Choroid plexus epithelial cell (primary cell): ENCODE data around the gene SUSD5.
"Not testable (repeated sequence)": the region's sequence is repeated elsewhere in the genome, so short reads cannot be mapped to it uniquely, and the experiment has no call there.

ENCODE experiments used
- DNase-seq: peaks from one replicate; pipeline ENCODE4 v3.0.0-alpha.2; 2010; ENCODE audit warnings: low read depth
- H3K4me3 ChIP-seq: 2 replicates; pipeline ENCODE4 v1.5.1; 2011; ENCODE audit warnings: low read depth, mild to moderate bottlenecking, control low read depth, low read length, moderate library complexity
- TF ChIP-seq, protein P1 (sequence below): conservative IDR thresholded peaks from 2 replicates; pipeline ENCODE4 v1.5.1; 2011; ENCODE audit warnings: low read depth, mild to moderate bottlenecking, control low read depth, inconsistent platforms, low read length, moderate library complexity

SUSD5 gene

DNA sequence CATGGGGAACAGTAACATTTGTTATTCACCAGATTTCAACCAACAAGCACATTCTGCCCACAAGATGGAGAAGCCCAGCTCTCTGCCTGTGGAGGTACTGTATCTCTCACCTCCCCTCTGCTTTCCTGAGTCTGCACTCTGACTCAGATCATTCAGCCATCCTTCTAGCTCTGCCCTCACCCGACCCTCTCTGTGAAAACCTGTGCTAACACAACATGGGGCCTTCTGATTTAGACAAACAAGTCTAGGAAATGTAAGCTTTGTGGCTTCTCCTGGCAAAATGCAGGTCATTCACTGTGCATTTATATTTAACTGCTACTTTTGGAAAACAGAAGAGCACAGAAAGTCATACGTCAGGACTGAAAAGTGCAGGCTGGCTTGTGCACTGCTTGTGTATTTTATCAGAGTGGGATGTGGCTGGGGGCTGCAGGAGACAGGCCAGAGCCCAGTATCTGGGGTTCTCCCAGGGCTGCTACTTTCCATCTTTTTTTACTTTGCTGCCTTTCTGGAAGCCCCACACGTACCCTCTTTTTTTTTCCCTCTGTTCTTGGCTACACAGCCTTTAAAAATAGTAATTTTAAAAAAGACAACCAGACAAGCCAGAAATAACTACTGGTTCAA lies 50.8 kb downstream of the SUSD5 start:
- DNase-seq, result peak; percentile 85
- TF ChIP-seq, protein P1, sequence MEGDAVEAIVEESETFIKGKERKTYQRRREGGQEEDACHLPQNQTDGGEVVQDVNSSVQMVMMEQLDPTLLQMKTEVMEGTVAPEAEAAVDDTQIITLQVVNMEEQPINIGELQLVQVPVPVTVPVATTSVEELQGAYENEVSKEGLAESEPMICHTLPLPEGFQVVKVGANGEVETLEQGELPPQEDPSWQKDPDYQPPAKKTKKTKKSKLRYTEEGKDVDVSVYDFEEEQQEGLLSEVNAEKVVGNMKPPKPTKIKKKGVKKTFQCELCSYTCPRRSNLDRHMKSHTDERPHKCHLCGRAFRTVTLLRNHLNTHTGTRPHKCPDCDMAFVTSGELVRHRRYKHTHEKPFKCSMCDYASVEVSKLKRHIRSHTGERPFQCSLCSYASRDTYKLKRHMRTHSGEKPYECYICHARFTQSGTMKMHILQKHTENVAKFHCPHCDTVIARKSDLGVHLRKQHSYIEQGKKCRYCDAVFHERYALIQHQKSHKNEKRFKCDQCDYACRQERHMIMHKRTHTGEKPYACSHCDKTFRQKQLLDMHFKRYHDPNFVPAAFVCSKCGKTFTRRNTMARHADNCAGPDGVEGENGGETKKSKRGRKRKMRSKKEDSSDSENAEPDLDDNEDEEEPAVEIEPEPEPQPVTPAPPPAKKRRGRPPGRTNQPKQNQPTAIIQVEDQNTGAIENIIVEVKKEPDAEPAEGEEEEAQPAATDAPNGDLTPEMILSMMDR, result peak; percentile 35
- no peak overlapping the region for H3K4me3 ChIP-seq

DNA sequence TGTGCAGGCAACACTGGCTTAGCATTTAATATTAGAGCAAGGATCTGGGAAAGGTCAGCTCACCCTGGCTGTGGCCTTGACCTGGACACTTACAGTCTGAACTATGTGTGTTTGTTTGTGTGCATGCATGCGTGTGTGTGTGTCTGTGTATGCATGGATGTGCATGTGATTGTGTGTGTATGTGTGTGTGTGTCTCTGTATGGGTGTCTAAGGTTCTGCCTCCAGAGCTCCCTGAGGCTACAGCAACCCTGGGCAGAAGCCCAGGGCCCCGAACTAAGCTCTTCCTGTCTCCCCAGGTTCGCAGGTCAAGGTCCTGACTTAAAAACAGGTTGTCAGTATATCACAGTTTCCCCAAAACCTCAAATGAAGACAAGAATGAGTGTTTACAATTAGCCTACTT lies 51.3 kb downstream of the SUSD5 start:
- no peak for DNase-seq

DNA sequence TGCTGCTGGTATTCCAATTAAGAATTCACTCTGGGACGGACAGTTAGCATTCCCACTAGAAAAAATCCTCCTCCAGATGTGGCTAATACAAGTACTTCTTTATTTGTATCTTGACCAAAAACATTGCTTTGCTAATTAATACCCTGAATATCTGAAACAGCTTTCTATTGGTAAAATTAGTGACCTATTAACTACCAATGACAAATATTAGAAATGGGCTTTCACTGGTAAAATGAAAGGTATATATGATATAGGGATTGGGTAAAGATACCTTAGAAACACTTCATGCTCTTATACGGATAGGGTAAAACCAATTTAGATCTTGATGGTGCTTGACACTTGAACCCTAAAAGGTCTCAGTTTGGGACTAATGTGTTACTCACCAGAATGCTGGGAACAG lies 52.5 kb downstream of the SUSD5 start:
- TF ChIP-seq, protein P1, result no peak
- no peak for DNase-seq
- no peak overlapping the region for H3K4me3 ChIP-seq

More for the DNA sequence above, 51.3 kb downstream of the SUSD5 start:
- H3K4me3 ChIP-seq, result no peak overlapping the region
- TF ChIP-seq, protein P1, result no peak

DNA sequence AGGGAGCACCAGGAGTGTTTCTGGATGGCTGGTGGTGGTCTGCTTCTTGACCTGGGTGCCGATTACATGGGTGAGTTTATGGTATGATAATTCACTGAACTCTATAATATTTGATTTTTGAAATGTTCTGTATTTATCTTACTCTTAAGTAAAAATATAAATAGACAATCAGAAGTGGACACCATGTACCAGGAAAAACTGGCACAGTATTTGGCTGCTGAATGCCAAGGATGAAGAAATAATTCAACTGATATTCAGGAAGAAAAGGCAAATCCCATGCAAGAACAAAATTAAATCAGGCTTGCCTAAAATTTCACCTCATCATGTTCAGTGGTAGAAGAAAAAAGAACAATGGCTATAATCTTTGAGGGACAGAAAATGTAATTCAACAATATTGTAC lies 53.2 kb downstream of the SUSD5 start:
- no peak for DNase-seq
- TF ChIP-seq, protein P1, result no peak
- no peak overlapping the region for H3K4me3 ChIP-seq

DNA sequence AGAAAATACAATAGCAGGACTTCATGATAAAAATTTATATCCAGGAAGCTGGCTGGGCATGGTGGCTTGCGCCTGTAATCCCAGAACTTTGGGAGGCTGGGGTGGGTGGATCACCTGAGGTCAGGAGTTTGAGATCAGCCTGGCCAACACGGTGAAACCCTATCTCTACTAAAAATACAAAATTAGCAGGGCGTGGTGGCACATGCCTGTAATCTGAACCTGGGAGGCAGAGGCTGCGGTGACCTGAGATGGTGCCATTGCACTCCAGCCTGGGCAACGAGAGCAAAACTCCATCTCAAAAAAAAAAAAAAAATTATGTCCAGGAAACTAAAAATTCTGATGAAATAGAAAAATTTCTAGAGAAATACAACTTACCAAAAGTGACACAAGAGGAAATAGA lies 56.0 kb downstream of the SUSD5 start:
- not testable (repeated sequence) for H3K4me3 ChIP-seq, DNase-seq

DNA sequence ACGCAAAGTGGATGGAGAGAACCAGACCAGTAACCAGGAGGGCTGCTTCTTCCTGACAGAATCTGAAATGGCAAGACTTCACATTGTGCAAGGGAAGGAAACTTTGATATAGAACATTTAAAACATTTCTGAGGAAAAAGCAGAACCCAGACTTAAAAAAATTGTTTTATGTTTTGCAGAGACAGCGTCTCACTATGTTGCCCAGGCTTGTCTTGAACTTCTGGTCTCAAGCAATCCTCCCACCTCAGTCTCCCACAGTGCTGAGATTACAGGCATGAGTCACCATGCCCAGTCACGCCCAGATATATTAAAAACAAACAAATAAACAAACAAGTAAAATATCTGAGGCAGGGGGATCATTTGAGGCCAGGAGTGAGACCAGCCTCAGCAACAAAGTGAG lies 58.6 kb downstream of the SUSD5 start:
- no peak overlapping the region for H3K4me3 ChIP-seq
- TF ChIP-seq, protein P1, result no peak
- no peak for DNase-seq

DNA sequence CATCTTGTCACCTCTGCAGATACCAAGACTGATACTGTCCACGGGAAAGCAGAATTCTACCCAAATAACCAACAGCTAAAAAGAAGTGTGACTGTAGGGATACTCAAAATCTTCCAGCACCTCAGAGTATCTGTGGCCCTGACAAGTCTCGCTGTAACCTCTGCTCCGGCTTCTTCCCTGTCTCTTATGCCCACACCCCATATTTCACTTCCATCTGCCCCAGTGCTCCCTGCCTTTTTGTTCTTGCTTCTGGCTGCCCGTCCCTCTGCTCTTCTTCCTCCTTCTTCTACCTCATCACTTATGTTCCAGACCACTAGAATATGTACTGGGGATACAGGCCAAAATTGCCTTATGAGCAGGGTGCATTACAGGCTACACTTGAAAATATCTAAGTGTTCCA lies 59.4 kb downstream of the SUSD5 start:
- no peak overlapping the region for H3K4me3 ChIP-seq
- no peak for DNase-seq
- TF ChIP-seq, protein P1, result no peak
